Right atrium auricular region (tissue), 2 donors: Measurements from ENCODE around the gene BRIP1. TPM values are rescaled to one million over a fixed set of nuclear protein-coding genes. Genes with fewer than 3 reads are reported as not detected.
"Not testable (repeated sequence)": the region's sequence is repeated elsewhere in the genome, so short reads cannot be mapped to it uniquely, and the experiment has no call there.

Experiments used
- DNase-seq: peaks from one replicate; pipeline ENCODE4 v3.0.0-alpha.2; 2019; ENCODE audit warnings: low spot score
- H3K27ac ChIP-seq, 2 donors: fragments of 200-600 bp; sonication (generic); 1 replicate in 1 of 2; 2 replicates in 1 of 2; pipeline ENCODE4 v1.5.1; 2016 to 2019
- H3K27me3 ChIP-seq, 2 donors: fragments of 200-600 bp; sonication (generic); one replicate each; pipeline versions ENCODE4 v1.5.1 to v1.6.0; 2017 to 2019
- H3K36me3 ChIP-seq: fragments of 200-600 bp; sonication (generic); one replicate; pipeline ENCODE4 v1.5.1; 2016
- H3K4me1 ChIP-seq, 2 donors: fragments of 200-600 bp; sonication (generic); one replicate each; pipeline versions ENCODE4 v1.5.1 to v1.6.0; 2017 to 2019
- H3K4me3 ChIP-seq, 2 donors: fragments of 200-600 bp; sonication (generic); 1 replicate in 1 of 2; 2 replicates in 1 of 2; pipeline ENCODE4 v1.5.1; 2017 to 2019; ENCODE audit warnings: mild to moderate bottlenecking in 1 of 2, moderate library complexity in 1 of 2
- H3K9me3 ChIP-seq, 2 donors: fragments of 200-600 bp; sonication (generic); one replicate each; pipeline ENCODE4 v1.5.1; 2019
- CTCF ChIP-seq, 2 donors: fragments of 200-600 bp; sonication (generic); IDR thresholded peaks; one replicate each; pipeline ENCODE4 v1.5.1; 2019; ENCODE audit warnings: antibody characterized with exemption in 2 of 2
- total RNA-seq, 2 donors: library from RNA; depleted of rRNA; stranded (reverse); fragments of >200 nt; gene quantifications; one replicate each; pipeline ENCODE4 v1.1.0, GENCODE V29; 2016

Gene BRIP1
- total RNA-seq, 2 donors from 2014 or later = not detected

DNA sequence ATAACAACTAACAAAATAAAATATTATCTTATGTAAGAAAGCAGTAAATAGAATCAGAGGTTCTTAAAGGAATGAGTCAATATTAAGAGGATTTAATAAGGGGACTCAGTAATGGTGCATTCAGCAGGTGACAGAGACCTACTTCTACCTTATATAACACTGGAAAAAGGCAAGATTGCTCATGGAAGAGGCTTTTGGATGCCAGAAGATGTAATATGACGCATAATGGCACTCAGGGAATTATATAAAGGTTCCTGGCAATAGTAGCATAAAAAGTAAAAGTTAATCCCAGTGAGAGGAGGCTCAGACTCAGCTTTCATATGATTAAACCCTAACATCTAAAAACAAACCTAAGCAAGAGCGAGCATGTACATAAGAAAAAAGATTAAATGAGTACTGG, 136.4 kb downstream of the BRIP1 start:
- DNase-seq = no peak
- Histone ChIP-seq H3K36me3 (no peaks in the 10 kb centered on the region), H3K27me3 (no peaks in the 10 kb centered on the region), H3K4me1 (no peaks in the 10 kb centered on the region), H3K9me3 (no peaks in the 10 kb centered on the region), H3K27ac (no peak overlapping the region), H3K4me3 (no peak overlapping the region)
- no peak for TF ChIP-seq CTCF (IDR thresholded peaks at IDR 0.05)

DNA sequence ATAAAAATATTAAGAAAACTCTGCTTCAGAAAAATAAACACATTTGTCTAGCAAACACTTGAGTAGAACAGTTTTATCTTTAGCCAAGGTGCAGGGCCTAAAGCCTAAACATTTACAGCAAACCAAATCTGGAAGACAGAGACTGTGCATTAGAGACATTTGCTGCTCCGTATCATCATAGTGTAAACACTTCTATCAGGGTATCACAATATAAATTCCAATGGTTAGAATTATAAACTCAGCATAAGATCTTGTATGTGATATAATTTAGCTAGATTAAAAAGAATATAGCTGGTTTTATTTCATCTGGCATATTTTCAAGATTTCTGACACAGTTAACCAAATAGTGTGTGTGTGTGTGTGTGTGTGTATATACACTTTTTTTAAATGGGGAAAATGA, 138.6 kb downstream of the BRIP1 start:
- no peaks in the 10 kb centered on the region for H3K36me3 ChIP-seq
- H3K4me3 ChIP-seq = no peak overlapping the region
- no peaks in the 10 kb centered on the region for H3K27me3 ChIP-seq
- H3K9me3 ChIP-seq = no peaks in the 10 kb centered on the region
- TF ChIP-seq CTCF (IDR thresholded peaks at IDR 0.05) = no peak
- DNase-seq = no peak
- H3K4me1 ChIP-seq = no peaks in the 10 kb centered on the region
- no peak overlapping the region for H3K27ac ChIP-seq

GRCh38 chr17:61723914-61724313, 139.4 kb downstream of the BRIP1 start:
- Histone ChIP-seq H3K27ac (no peak overlapping the region), H3K36me3 (no peaks in the 10 kb centered on the region), H3K4me3 (no peak overlapping the region), H3K9me3 (peaks cover 0 to 4% of the 10 kb centered on the region in 2 donors), H3K4me1 (no peaks in the 10 kb centered on the region), H3K27me3 (no peaks in the 10 kb centered on the region)
- no peak for DNase-seq
- TF ChIP-seq CTCF (IDR thresholded peaks at IDR 0.05) = no peak

GRCh38 chr17:61723183-61723582, 140.1 kb downstream of the BRIP1 start:
- no peak for DNase-seq
- no peak overlapping the region for H3K27ac ChIP-seq
- H3K4me1 ChIP-seq = no peaks in the 10 kb centered on the region
- H3K36me3 ChIP-seq = no peaks in the 10 kb centered on the region
- H3K4me3 ChIP-seq = no peak overlapping the region
- peaks cover 0 to 11% of the 10 kb centered on the region in 2 donors for H3K9me3 ChIP-seq
- no peak for TF ChIP-seq CTCF (IDR thresholded peaks at IDR 0.05)
- no peaks in the 10 kb centered on the region for H3K27me3 ChIP-seq

- Histone ChIP-seq H3K4me3 (no peak overlapping the region), H3K4me1 (no peaks in the 10 kb centered on the region), H3K9me3 (peaks cover 0 to 16% of the 10 kb centered on the region in 2 donors), H3K27me3 (no peaks in the 10 kb centered on the region), H3K27ac (no peak overlapping the region), H3K36me3 (no peaks in the 10 kb centered on the region)
- no peak for TF ChIP-seq CTCF (IDR thresholded peaks at IDR 0.05)
- no peak for DNase-seq
These were observed 140.9 kb downstream of the BRIP1 start for GRCh38 chr17:61722398-61722797.

GRCh38 chr17:61720016-61720795, 143.1 kb downstream of the BRIP1 start:
- Histone ChIP-seq H3K36me3 (no peaks in the 10 kb centered on the region), H3K9me3 (peaks cover 0 to 31% of the 10 kb centered on the region in 2 donors), H3K4me1 (no peaks in the 10 kb centered on the region), H3K4me3 (no peak overlapping the region), H3K27ac (no peak overlapping the region), H3K27me3 (no peaks in the 10 kb centered on the region)
- TF ChIP-seq CTCF (IDR thresholded peaks at IDR 0.05) = no peak
- DNase-seq = no peak

- not testable (repeated sequence) for H3K27ac ChIP-seq, H3K36me3 ChIP-seq, H3K27me3 ChIP-seq, DNase-seq, H3K4me3 ChIP-seq, H3K4me1 ChIP-seq
- H3K9me3 ChIP-seq = peaks cover 0 to 31% of the 10 kb centered on the region in 2 donors
These were observed 144.1 kb downstream of the BRIP1 start for GRCh38 chr17:61719220-61719619.
